IMR-90 (cell line): ENCODE data around the gene TMEM231. TPM values are rescaled to one million over a fixed set of nuclear protein-coding genes. Genes with fewer than 3 reads are reported as not detected.
"Not testable (repeated sequence)": the region's sequence is repeated elsewhere in the genome, so short reads cannot be mapped to it uniquely, and the experiment has no call there.

ENCODE experiments used
- ATAC-seq: fragments of 200-7000 bp; cut with Tn5 transposase; 2 replicates; pipeline ENCODE4 v1.9.1; 2020; ENCODE audit warnings: low read depth, mild to moderate bottlenecking, moderate library complexity
- BruUV-seq: library from RNA; stranded (reverse); fragments of 400-500 nt; replicated peaks from 2 replicates; lab custom pipeline; 2021; lab: Mats Ljungman, UMichigan
- CTCF ChIA-PET: fragments of 300-600 bp; formaldehyde crosslinking; extraction: SDS; loops from one replicate; lab custom pipeline; 2021; ENCODE audit warnings: antibody characterized with exemption; lab: Yijun Ruan, JAX
- POLR2A ChIA-PET: fragments of 300-600 bp; sonication (Branson Sonifier 250); formaldehyde crosslinking; loops from one replicate; lab custom pipeline; 2022; ENCODE audit warnings: antibody characterized with exemption; ENCODE audit not compliant: unreplicated experiment; lab: Charles Lee
- DNase-seq: peaks from one replicate; pipeline ENCODE4 v3.0.0; 2013
- H2AFZ ChIP-seq: replicated peaks from 2 replicates; pipeline ENCODE3; 2013; ENCODE audit warnings: low read length, mild to moderate bottlenecking; ENCODE audit not compliant: poor library complexity
- H2AK5ac ChIP-seq: 2 replicates; pipeline ENCODE4 v1.6.1; 2013; ENCODE audit warnings: low read depth, low read length, inconsistent platforms
- H2AK9ac ChIP-seq: replicated peaks from 2 replicates; pipeline ENCODE3; 2013; ENCODE audit warnings: mild to moderate bottlenecking, low read depth, low read length, moderate library complexity; ENCODE audit not compliant: poor library complexity
- H2BK120ac ChIP-seq: 2 replicates; pipeline ENCODE4 v1.6.1; 2013; ENCODE audit warnings: low read depth, low read length, inconsistent platforms
- H2BK15ac ChIP-seq: 3 replicates; pipeline ENCODE4 v1.6.1; 2013; ENCODE audit warnings: low read depth, low read length, inconsistent platforms
- H2BK20ac ChIP-seq: 2 replicates; pipeline ENCODE4 v1.6.1; 2013; ENCODE audit warnings: low read depth, mild to moderate bottlenecking, inconsistent platforms, low read length, moderate library complexity
- H2BK5ac ChIP-seq: 2 replicates; pipeline ENCODE4 v1.6.1; 2013; ENCODE audit warnings: mild to moderate bottlenecking, low read depth, low read length, inconsistent platforms; ENCODE audit not compliant: poor library complexity, severe bottlenecking
- H3K14ac ChIP-seq: replicated peaks from 2 replicates; pipeline ENCODE4 v1.6.1; 2013; ENCODE audit warnings: low read depth, low read length, inconsistent platforms
- H3K18ac ChIP-seq: 2 replicates; pipeline ENCODE4 v1.6.1; 2013; ENCODE audit warnings: low read depth, low read length, control low read depth
- H3K23ac ChIP-seq: 2 replicates; pipeline ENCODE4 v1.6.1; 2013; ENCODE audit warnings: low read depth, low read length, inconsistent platforms
- H3K27ac ChIP-seq: 2 replicates; pipeline ENCODE4 v1.5.1; 2013; ENCODE audit warnings: mild to moderate bottlenecking, control low read depth, low read length; ENCODE audit not compliant: insufficient read depth
- H3K27me3 ChIP-seq: 2 replicates; pipeline ENCODE4 v1.6.1; 2013; ENCODE audit warnings: low read length; ENCODE audit not compliant: control insufficient read depth, insufficient read depth
- H3K36me3 ChIP-seq: 2 replicates; pipeline ENCODE4 v1.6.1; 2013; ENCODE audit warnings: low read length, mixed read lengths; ENCODE audit not compliant: control insufficient read depth, insufficient read depth
- H3K4ac ChIP-seq: 2 replicates; pipeline ENCODE4 v1.6.1; 2013; ENCODE audit warnings: low read depth, low read length, inconsistent platforms
- H3K4me1 ChIP-seq: 2 replicates; pipeline ENCODE4 v1.6.1; 2013; ENCODE audit warnings: low read length, mixed read lengths; ENCODE audit not compliant: control insufficient read depth, insufficient read depth
- H3K4me2 ChIP-seq: 2 replicates; pipeline ENCODE4 v1.6.1; 2013; ENCODE audit warnings: low read depth, mild to moderate bottlenecking, control low read depth, low read length, moderate library complexity
- H3K4me3 ChIP-seq: 2 replicates; pipeline ENCODE4 v1.5.1; 2013; ENCODE audit warnings: low read depth, mild to moderate bottlenecking, control low read depth, low read length, moderate library complexity; ENCODE audit not compliant: insufficient read depth
- H3K56ac ChIP-seq: 2 replicates; pipeline ENCODE4 v1.6.1; 2013; ENCODE audit warnings: low read length, inconsistent platforms; ENCODE audit not compliant: insufficient read depth; ENCODE audit errors: extremely low read depth
- H3K79me1 ChIP-seq, 2 experiments: 2 replicates each; pipeline ENCODE4 v1.6.1; 2013; ENCODE audit warnings: low read length in 2 of 2, inconsistent platforms in 1 of 2, low read depth in 1 of 2
- H3K9ac ChIP-seq: 2 replicates; pipeline ENCODE4 v1.6.1; 2013; ENCODE audit warnings: low read depth, low read length, control low read depth
- H3K9me1 ChIP-seq: 2 replicates; pipeline ENCODE4 v1.6.1; 2013; ENCODE audit warnings: low read length, inconsistent platforms; ENCODE audit not compliant: insufficient read depth
- H3K9me3 ChIP-seq: 2 replicates; pipeline ENCODE4 v1.6.1; 2013; ENCODE audit warnings: low read length; ENCODE audit not compliant: control insufficient read depth, insufficient read depth
- H4K20me1 ChIP-seq: 2 replicates; pipeline ENCODE4 v1.6.1; 2013; ENCODE audit warnings: low read length, inconsistent platforms; ENCODE audit not compliant: insufficient read depth
- H4K5ac ChIP-seq: 2 replicates; pipeline ENCODE4 v1.6.1; 2013; ENCODE audit warnings: mild to moderate bottlenecking, low read depth, low read length, control low read depth
- H4K8ac ChIP-seq, 2 experiments: 2 replicates each; pipeline ENCODE4 v1.6.1; 2013; ENCODE audit warnings: low read depth in 2 of 2, low read length in 2 of 2, control low read depth in 1 of 2, inconsistent platforms in 1 of 2
- H4K91ac ChIP-seq: 2 replicates; pipeline ENCODE4 v1.6.1; 2013; ENCODE audit warnings: low read depth, low read length, inconsistent platforms; ENCODE audit not compliant: insufficient read depth
- CEBPB ChIP-seq: IDR thresholded peaks from 2 replicates; pipeline ENCODE4 v1.6.1; 2012; ENCODE audit warnings: low read depth, low read length, improper control_type of control experiment
- MXI1 ChIP-seq: IDR thresholded peaks from 2 replicates; pipeline ENCODE4 v1.6.1; 2012; ENCODE audit warnings: low read depth, mild to moderate bottlenecking, low read length, moderate library complexity, borderline replicate concordance
- WGBS, 2 experiments: methylation state at CpG; one replicate each; pipeline versions ENCODE4 v1.1.5 to v1.1.7; 2013; ENCODE audit warnings: missing lambda C conversion rate in 2 of 2; ENCODE audit not compliant: insufficient read length in 1 of 2; ENCODE audit errors: extremely low coverage in 2 of 2; 5-methylcytosine and 5-hydroxymethylcytosine counted together
- dilution Hi-C: fragments of 300-500 bp; cut with HindIII; formaldehyde crosslinking; loops from one replicate; pipeline ENCODE4 v1.14.3; 2018; ENCODE audit warnings: low sequenced_read_pairs; ENCODE audit not compliant: unreplicated experiment
- in situ Hi-C: fragments of 300-500 bp; cut with MboI; formaldehyde crosslinking; loops from 3 replicates; pipeline ENCODE4 v1.14.3; 2019; ENCODE audit warnings: low sequenced_read_pairs, inconsistent platforms, mixed read lengths
- intact Hi-C: fragments of 100-400 bp; cut with micrococcal nuclease; formaldehyde crosslinking; loops from 2 replicates; pipeline ENCODE4 v1.10.0; 2022
- polyA plus RNA-seq, 3 experiments: library from polyadenylated mRNA; depleted of rRNA; stranded (reverse); fragments of >200 nt; gene quantifications; 2 replicates each; pipeline ENCODE4 v1.2.3, GENCODE V29; 2012; ENCODE audit warnings: low replicate concordance in 1 of 3
- total RNA-seq: library from RNA; depleted of rRNA; stranded (reverse); fragments of >200 nt; gene quantifications from 2 replicates; pipeline ENCODE4 v1.2.3, GENCODE V29; 2012

The TMEM231 gene
- total and polyA plus RNA-seq, 2 of the 4 experiments (the other 2 are of a cell fraction): 10.6 to 15.4 TPM

- H3K9ac ChIP-seq, H4K5ac ChIP-seq, H2AK5ac ChIP-seq, in situ Hi-C loops, intact Hi-C loops, H3K27ac ChIP-seq, dilution Hi-C loops, H3K14ac ChIP-seq, H4K8ac ChIP-seq, H3K9me1 ChIP-seq, H3K27me3 ChIP-seq, H3K4me3 ChIP-seq, H3K36me3 ChIP-seq, H2BK15ac ChIP-seq, H2BK5ac ChIP-seq, CTCF ChIA-PET, H4K91ac ChIP-seq, POLR2A ChIA-PET, H2AFZ ChIP-seq, H2BK120ac ChIP-seq, H3K23ac ChIP-seq, H3K4ac ChIP-seq, H3K56ac ChIP-seq, H3K4me1 ChIP-seq, BruUV-seq, H3K79me1 ChIP-seq, H2AK9ac ChIP-seq, H4K20me1 ChIP-seq, H3K9me3 ChIP-seq, H3K18ac ChIP-seq, H2BK20ac ChIP-seq, H3K4me2 ChIP-seq: not testable (repeated sequence)
- TF ChIP-seq MXI1: peak; percentile 67; the same call in 1 of the 2 replicates
- TF ChIP-seq CEBPB: peak; percentile 52
- no CpG with 5 or more reads among the region's 6 CpGs for whole genome bisulfite sequencing, 2 experiments
- DNase-seq (peak; percentile 56), ATAC-seq (peak; percentile 80)
Observed at GRCh38 chr16:75501820-75502219, 54.2 kb downstream of the TMEM231 start.
